ENCODE measurements around the gene FBXL3.

GRCh38 chr13:77028202-77028601 is 1.2 kb upstream of the FBXL3 start:
- TF ChIP-seq POLR2A (IDR thresholded peaks at IDR 0.05; ENCODE audit: low read depth), result no peak
- TF ChIP-seq CTCF (IDR thresholded peaks at IDR 0.05), result no peak
- no peak for TF ChIP-seq EP300 (IDR thresholded peaks at IDR 0.05)
- no peak for TF ChIP-seq POLR2AphosphoS5 (IDR thresholded peaks at IDR 0.05)
